SK-N-SH (cell line): ENCODE measurements around the gene LCE7A.

Experiments used
- CHD2 ChIP-seq: fragments of 150-350 bp; IDR thresholded peaks from 2 replicates; pipeline ENCODE4 v1.6.1; 2018; ENCODE audit warnings: low read length; ENCODE audit not compliant: partially characterized antibody
- EP300 ChIP-seq, 2 experiments: IDR thresholded peaks; 2 replicates each; pipeline versions ENCODE4 v1.4.0 to v1.6.1; 2012; ENCODE audit warnings: borderline replicate concordance in 1 of 2, low read depth in 1 of 2, low read length in 1 of 2
- FOXM1 ChIP-seq: IDR thresholded peaks from 2 replicates; pipeline ENCODE4 v1.4.0; 2012; ENCODE audit warnings: low read depth, mild to moderate bottlenecking
- JUND ChIP-seq: IDR thresholded peaks from 2 replicates; pipeline ENCODE4 v1.4.0; 2012
- MXI1 ChIP-seq: IDR thresholded peaks from 2 replicates; pipeline ENCODE4 v1.6.1; 2012; ENCODE audit warnings: mild to moderate bottlenecking, low read depth, low read length, improper control_type of control experiment
- NFIC ChIP-seq: IDR thresholded peaks from 2 replicates; pipeline ENCODE4 v1.4.0; 2012; ENCODE audit warnings: borderline replicate concordance
- NRF1 ChIP-seq: IDR thresholded peaks from 2 replicates; pipeline ENCODE4 v1.6.1; 2012; ENCODE audit warnings: low read depth, mild to moderate bottlenecking, low read length
- RAD21 ChIP-seq: IDR thresholded peaks from 2 replicates; pipeline ENCODE4 v1.6.1; 2012; ENCODE audit warnings: mild to moderate bottlenecking, low read length
- RFX5 ChIP-seq: IDR thresholded peaks from 2 replicates; pipeline ENCODE4 v1.6.1; 2012; ENCODE audit warnings: mild to moderate bottlenecking, improper control_type of control experiment, low read length
- YY1 ChIP-seq: IDR thresholded peaks from 2 replicates; pipeline ENCODE4 v1.4.0; 2012; ENCODE audit warnings: low read depth, mild to moderate bottlenecking
- TF ChIP-seq, protein P1 (sequence below): fragments of 200-600 bp; sonication (generic); IDR thresholded peaks from 2 replicates; pipeline ENCODE4 v1.6.1; 2017; ENCODE audit warnings: antibody characterized with exemption, mild to moderate bottlenecking, moderate library complexity
- TF ChIP-seq, protein P2 (sequence below): fragments of 150-350 bp; IDR thresholded peaks from 2 replicates; pipeline ENCODE4 v1.6.1; 2016; ENCODE audit warnings: mild to moderate bottlenecking, low read depth, low read length
- TF ChIP-seq, protein P3 (sequence below): fragments of 150-350 bp; IDR thresholded peaks from 2 replicates; pipeline ENCODE4 v1.6.1; 2017; ENCODE audit warnings: antibody characterized with exemption, low read length, low read depth, borderline replicate concordance
- TF ChIP-seq, protein P4 (sequence below): IDR thresholded peaks from 2 replicates; pipeline ENCODE4 v1.4.0; 2012; ENCODE audit warnings: low read depth

DNA sequence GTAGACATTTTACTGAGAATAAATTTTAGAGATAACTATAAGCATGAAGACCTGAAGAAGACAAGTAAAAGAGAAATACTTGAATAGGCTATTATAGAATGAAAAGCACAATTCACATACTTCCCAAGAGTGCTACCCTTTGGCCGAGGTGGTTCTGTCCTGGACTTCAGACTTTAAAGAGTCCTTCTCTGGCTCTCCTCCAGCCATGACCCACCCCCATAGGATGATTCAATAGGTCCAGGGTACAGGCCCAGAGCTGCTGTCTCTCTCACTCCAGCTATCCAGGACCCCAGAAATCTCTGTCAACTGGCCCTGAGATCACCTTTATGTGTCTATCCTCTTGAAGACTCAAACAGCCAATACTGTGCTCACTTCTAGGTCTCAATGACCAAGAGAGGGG is 17.0 kb downstream of the LCE7A start:
- TF ChIP-seq, protein P1, sequence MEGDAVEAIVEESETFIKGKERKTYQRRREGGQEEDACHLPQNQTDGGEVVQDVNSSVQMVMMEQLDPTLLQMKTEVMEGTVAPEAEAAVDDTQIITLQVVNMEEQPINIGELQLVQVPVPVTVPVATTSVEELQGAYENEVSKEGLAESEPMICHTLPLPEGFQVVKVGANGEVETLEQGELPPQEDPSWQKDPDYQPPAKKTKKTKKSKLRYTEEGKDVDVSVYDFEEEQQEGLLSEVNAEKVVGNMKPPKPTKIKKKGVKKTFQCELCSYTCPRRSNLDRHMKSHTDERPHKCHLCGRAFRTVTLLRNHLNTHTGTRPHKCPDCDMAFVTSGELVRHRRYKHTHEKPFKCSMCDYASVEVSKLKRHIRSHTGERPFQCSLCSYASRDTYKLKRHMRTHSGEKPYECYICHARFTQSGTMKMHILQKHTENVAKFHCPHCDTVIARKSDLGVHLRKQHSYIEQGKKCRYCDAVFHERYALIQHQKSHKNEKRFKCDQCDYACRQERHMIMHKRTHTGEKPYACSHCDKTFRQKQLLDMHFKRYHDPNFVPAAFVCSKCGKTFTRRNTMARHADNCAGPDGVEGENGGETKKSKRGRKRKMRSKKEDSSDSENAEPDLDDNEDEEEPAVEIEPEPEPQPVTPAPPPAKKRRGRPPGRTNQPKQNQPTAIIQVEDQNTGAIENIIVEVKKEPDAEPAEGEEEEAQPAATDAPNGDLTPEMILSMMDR: no peak
- TF ChIP-seq CHD2 (no peak), YY1 (no peak), MXI1 (no peak), NRF1 (no peak), RAD21 (no peak), RFX5 (no peak), EP300 (IDR thresholded peaks at IDR 0.05; ENCODE audit: borderline replicate concordance in 1 of 2, low read depth in 1 of 2, low read length in 1 of 2) (no peak), JUND (no peak), FOXM1 (no peak), NFIC (no peak)
- TF ChIP-seq, protein P2, sequence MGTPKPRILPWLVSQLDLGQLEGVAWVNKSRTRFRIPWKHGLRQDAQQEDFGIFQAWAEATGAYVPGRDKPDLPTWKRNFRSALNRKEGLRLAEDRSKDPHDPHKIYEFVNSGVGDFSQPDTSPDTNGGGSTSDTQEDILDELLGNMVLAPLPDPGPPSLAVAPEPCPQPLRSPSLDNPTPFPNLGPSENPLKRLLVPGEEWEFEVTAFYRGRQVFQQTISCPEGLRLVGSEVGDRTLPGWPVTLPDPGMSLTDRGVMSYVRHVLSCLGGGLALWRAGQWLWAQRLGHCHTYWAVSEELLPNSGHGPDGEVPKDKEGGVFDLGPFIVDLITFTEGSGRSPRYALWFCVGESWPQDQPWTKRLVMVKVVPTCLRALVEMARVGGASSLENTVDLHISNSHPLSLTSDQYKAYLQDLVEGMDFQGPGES: no peak
- TF ChIP-seq, protein P3, sequence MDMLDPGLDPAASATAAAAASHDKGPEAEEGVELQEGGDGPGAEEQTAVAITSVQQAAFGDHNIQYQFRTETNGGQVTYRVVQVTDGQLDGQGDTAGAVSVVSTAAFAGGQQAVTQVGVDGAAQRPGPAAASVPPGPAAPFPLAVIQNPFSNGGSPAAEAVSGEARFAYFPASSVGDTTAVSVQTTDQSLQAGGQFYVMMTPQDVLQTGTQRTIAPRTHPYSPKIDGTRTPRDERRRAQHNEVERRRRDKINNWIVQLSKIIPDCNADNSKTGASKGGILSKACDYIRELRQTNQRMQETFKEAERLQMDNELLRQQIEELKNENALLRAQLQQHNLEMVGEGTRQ: no peak
- TF ChIP-seq, protein P4, sequence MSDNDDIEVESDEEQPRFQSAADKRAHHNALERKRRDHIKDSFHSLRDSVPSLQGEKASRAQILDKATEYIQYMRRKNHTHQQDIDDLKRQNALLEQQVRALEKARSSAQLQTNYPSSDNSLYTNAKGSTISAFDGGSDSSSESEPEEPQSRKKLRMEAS: no peak
